ENCODE measurements around the gene RREB1.

GRCh38 chr6:7207720-7208119 lies 100.0 kb downstream of the RREB1 start:
- no peak for TF ChIP-seq POLR2AphosphoS5 (IDR thresholded peaks at IDR 0.05; ENCODE audit: insufficient read depth in 1 of 2, low read depth in 1 of 2)
- TF ChIP-seq, protein P1, sequence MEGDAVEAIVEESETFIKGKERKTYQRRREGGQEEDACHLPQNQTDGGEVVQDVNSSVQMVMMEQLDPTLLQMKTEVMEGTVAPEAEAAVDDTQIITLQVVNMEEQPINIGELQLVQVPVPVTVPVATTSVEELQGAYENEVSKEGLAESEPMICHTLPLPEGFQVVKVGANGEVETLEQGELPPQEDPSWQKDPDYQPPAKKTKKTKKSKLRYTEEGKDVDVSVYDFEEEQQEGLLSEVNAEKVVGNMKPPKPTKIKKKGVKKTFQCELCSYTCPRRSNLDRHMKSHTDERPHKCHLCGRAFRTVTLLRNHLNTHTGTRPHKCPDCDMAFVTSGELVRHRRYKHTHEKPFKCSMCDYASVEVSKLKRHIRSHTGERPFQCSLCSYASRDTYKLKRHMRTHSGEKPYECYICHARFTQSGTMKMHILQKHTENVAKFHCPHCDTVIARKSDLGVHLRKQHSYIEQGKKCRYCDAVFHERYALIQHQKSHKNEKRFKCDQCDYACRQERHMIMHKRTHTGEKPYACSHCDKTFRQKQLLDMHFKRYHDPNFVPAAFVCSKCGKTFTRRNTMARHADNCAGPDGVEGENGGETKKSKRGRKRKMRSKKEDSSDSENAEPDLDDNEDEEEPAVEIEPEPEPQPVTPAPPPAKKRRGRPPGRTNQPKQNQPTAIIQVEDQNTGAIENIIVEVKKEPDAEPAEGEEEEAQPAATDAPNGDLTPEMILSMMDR (IDR thresholded peaks at IDR 0.05): no peak
- no peak for TF ChIP-seq POLR2A (IDR thresholded peaks at IDR 0.05)

All from vagina (tissue), 2 donors.